GM12872 (cell line): ENCODE results near the gene CARMIL3.

Experiments used
- CTCF ChIP-seq: IDR thresholded peaks from 3 replicates; pipeline ENCODE4 v1.5.1; 2011; ENCODE audit warnings: low read depth, mild to moderate bottlenecking, low read length, moderate library complexity; ENCODE audit not compliant: insufficient read depth

Gene CARMIL3

GRCh38 chr14:24081739-24082211, 30.0 kb downstream of the CARMIL3 start:
- TF ChIP-seq CTCF = no peak

- TF ChIP-seq CTCF = no peak
Measured at GRCh38 chr14:24082411-24083080, 30.7 kb downstream of the CARMIL3 start.

GRCh38 chr14:24083462-24083861, 31.7 kb downstream of the CARMIL3 start:
- no peak for TF ChIP-seq CTCF

GRCh38 chr14:24084440-24084839, 32.6 kb downstream of the CARMIL3 start:
- TF ChIP-seq CTCF = no peak

- no peak for TF ChIP-seq CTCF
Measured at GRCh38 chr14:24085215-24085614, 33.4 kb downstream of the CARMIL3 start.

- TF ChIP-seq CTCF = no peak
Measured at GRCh38 chr14:24086193-24086955, 34.6 kb downstream of the CARMIL3 start.

GRCh38 chr14:24087004-24087403, 35.2 kb downstream of the CARMIL3 start:
- no peak for TF ChIP-seq CTCF
